NCI-H345 treated with DMSO at 0.1 percent for 48 hours (cell line): ENCODE measurements around the gene IRF3.

ENCODE experiments used
- DNase-seq: peaks from one replicate; lab custom pipeline; 2025; ENCODE audit not compliant: unreplicated experiment; lab: John Stamatoyannopoulos, UW

Gene IRF3, protein sequence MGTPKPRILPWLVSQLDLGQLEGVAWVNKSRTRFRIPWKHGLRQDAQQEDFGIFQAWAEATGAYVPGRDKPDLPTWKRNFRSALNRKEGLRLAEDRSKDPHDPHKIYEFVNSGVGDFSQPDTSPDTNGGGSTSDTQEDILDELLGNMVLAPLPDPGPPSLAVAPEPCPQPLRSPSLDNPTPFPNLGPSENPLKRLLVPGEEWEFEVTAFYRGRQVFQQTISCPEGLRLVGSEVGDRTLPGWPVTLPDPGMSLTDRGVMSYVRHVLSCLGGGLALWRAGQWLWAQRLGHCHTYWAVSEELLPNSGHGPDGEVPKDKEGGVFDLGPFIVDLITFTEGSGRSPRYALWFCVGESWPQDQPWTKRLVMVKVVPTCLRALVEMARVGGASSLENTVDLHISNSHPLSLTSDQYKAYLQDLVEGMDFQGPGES

DNA sequence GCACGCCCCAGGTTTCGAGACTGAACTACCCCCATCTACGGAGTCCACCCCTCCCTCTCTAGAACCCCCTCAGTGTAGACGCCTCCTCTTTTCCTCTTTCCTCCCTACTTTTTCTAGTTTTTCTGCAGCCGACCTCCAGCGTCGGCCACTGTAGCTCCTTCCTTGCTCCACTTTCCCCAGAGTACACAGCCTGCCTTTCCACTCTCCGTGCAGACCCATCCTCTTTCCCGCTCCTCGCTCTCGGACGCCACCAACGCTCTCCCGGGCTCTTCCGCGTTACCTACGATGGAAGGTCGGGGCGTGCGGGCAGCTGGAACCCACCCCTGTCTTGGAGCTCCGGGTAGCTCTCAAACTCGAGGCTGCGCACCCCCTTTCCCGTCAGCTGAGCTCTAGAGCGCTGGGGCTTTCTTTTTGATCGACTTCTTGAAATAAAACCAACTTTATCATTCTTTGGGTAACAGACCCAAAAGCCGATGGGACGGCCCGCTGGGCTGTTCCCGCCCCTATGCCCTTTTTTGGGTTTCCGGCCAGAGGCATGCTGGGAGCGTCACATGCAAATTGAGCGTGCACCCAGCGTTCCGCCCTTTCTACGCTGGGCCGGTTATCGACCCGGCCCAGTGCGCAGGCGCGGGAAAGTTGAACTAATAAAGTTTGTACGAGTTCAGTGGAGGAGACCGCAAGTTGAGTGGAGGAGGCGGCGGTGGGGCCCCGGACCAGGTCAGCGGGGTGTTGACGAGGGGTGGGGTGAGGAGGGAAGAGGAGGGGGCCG, at the start of gene IRF3, which contains the start of gene BCL2L12:
Gene IRF3, minus strand, starts transcription at position 507 of the 769 bp plus-strand sequence. CDS start 1,019 bp downstream, outside the sequence.
Gene BCL2L12, plus strand, starts transcription at position 583 of the 769 bp plus-strand sequence. CDS start 760 bp downstream, outside the sequence.
- DNase-seq = peak; percentile 77

DNA sequence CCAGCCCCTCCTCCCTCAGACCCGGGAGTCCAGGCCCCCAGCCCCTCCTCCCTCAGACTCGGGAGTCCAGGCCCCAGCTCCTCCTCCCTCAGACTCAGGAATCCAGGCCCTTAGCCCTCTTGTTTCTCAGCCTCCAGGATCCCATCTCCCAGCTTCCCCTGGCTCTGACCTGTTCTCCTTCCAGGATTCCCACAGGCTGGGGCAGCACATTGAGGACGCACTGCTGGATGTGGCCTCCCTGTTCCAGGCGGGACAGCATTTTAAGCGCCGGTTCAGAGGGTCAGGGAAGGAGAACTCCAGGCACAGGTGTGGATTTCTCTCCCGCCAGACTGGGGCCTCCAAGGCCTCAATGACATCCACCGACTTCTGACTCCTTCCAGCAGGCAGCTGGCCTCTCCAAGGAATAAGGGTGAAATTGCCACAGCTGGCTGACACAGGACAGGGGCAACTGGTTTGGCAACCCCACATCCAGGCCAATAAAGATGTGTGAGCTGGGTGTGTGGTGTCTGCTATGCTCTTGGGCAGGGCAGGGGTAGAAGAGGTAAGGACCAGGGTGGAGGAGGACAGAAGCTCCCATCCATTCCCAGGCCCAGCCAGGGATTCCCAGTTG, 47.7 kb upstream of the IRF3 start:
- DNase-seq = no peak

DNA sequence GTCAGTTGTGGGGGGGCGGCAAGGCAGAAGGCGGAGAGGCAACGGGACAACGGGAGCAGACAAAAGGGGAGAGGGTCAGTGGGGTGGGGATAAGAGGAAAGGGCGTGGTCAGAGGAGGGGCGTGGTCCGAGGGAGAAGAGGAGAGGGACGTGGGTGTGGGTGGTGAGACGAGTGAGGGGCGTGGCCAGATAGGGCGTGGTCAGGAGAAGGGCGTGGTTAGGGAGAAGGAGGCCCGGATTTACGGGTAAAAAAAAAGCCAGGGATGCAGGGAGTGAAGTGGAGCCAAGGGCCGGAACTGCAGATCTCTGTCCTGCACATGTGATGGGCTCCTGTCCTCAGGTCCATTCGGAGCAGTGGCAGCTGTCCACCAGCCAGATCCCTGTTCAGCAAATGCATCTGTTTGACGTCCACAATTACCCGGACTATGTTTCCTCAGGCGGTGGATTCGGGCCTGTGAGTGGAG, 46.8 kb upstream of the IRF3 start:
- no peak for DNase-seq

DNA sequence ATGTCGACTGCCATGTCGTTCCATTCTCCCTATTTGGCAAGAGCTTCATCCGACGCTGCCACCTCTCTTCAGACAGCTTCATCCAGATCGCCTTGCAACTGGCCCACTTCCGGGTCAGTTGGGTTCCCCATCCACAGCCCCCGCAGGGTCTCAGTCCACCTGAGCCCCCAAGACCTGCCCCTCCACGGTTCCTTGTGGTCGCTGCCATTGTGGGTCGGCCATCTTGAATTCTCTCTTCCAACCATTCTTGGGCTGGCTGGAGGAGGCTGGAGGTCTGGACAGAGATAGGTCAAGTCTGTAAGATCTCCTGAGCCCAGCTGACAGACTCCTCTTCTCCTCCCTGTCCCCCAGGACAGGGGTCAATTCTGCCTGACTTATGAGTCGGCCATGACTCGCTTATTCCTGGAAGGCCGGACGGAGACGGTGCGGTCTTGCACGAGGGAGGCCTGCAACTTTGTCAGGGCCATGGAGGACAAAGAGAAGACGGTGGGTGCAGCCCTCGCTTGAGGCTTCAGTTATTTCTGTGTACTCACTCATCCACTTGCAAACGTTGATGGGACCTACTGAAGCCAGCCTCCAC, 44.8 kb upstream of the IRF3 start:
- DNase-seq = no peak

DNA sequence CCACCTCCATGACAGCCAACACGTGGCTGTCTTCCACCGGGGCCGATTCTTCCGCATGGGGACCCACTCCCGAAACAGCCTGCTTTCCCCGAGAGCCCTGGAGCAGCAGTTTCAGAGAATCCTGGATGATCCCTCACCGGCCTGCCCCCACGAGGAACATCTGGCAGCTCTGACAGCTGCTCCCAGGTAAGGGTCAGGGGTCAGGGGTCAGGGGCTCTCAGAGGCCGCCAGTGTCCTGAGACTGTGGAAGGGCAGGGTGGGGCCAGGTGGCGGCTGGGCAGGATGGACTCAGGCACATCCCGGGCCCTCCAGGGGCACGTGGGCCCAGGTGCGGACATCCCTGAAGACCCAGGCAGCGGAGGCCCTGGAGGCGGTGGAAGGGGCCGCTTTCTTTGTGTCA, 40.3 kb upstream of the IRF3 start:
- no peak for DNase-seq

DNA sequence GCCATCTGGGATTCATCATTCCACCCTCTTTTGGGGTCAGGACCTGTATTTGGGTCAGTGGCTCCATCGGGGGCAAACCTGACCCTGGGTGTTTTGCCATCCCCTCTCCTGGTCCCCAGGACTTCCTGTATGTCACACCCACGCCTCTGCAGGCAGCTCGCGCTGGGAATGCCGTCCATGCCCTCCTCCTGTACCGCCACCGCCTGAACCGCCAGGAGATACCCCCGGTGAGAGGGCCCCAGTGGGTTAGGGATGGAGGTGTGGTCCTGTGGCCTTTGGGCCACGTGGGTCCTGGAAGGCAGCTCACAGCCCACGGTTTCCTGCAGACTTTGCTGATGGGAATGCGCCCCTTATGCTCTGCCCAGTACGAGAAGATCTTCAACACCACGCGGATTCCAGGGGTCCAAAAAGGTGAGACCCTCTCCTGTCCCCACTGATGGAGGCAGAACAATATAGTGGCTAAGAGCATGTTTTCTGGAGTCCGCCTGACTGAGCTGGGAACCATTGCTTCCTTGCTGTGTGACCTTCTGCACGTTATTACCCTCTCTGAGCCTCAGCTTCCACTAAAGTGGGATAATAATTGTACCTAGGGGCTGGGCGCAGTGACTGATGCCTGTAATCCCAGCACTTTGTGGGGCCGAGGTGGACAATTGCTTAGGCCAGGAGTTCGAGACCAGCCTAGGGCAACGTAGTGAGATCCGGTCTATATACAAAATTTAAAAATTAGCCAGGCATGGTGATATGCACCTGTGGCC, 39.4 kb upstream of the IRF3 start:
- no peak for DNase-seq

DNA sequence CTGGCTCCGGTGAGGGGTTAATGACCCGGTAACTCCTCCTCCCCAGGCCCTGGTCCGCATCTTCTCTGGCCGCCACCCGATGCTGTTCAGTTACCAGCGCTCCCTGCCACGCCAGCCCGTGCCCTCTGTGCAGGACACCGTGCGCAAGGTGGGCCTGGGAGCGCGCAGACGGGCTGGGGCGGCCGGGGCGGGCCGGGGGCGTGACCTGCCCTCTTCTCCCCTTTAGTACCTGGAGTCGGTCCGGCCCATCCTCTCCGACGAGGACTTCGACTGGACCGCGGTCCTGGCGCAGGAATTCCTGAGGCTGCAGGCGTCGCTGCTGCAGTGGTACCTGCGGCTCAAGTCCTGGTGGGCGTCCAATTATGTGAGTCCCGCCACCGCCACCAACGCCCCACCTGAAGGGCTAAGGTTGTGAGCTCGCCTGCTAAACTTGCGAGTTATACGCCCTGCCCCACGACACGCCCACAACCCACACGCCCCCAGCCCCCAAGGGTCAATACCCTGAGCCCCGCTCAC, 35.7 kb upstream of the IRF3 start:
- no peak for DNase-seq

DNA sequence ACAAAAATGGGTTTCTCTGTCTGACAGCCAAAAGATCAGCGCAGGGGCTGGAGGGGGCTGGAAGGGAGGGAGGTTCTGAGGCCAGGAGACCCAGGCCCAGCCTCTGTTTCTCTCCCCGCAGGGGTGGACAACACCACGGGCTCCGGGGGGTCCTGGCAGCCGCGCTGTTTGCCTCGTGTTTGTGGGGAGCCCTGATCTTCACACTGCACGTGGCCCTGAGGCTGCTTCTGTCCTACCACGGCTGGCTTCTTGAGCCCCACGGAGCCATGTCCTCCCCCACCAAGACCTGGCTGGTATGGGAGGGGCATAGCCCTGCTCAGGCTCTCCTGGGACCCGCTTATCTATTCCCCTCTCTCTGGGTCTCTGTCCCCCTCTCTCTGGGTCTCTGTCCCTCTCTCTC, 34.9 kb upstream of the IRF3 start:
- DNase-seq = no peak

DNA sequence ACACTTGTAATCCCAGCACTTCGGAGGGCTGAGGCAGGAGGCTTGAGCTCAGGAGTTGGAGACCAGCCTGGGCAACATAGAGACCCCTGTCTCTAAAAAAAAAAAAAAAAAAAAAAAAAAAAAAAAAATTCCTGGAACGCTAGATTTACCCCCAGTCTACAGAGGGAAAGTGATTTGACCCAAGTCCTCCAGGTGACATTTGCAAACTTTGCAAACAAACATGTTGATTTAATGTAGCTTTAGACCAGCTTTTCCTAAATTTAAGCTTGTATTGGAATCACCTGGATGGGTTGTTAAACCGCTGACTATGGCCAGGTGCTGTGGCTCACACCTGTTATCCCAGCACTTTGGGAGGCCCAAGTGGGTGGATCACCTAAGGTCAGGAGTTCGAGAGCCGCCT, 33.7 kb upstream of the IRF3 start:
- no peak for DNase-seq

DNA sequence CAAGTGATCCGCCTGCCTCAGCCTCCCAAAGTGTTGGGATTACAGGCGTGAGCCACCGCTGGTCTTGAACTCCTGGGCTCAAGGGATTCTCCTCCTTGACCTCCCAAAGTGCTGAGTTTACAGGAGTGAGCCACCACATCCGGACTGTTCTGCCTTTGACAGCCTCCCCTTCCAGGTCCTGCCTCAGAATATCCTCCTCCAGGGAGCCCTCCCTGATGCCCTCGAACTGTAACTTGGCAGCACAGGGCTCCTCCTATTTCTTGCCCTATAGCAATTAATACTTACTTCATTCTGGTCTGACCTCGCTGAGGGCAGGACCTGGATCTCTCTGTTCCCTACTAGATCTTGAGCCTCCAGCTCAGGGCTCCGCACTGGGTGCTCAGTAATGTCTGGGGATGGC, 31.2 kb upstream of the IRF3 start:
- no peak for DNase-seq

DNA sequence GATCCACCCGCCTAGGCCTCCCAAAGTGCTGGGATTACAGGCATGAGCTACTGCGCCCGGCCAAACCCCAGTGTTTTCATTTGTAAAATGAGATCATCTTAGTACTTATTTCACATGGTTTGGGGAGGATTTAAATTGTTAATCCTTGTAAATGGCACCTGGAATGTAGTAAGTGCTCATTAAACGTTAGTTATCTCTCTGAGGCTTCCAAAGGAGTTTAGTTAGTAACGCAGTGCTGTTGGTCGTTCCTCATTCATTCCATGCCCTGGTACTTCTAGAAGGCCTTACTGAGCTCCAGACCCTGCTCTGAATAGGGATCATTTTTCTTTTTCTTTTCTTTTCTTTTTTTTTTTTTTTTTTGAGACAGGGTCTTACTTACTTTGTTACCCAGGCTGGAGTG, 30.5 kb upstream of the IRF3 start:
- DNase-seq = no peak

DNA sequence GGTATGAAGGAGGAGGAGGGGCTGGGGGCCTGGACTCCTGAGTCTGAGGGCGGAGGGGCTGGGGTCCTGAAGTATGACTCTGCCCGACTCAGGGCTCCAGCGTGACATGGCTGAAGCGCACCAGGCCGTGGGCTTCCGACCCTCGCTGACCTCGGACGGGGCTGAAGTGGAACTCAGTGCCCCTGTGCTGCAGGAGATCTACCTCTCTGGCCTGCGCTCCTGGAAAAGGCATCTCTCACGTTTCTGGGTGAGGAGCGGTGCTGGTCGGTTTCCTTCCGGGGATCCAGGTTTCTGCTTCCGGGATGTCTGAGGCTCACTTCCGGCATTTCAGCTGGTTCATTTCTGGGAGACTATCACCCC, 26.5 kb upstream of the IRF3 start:
- no peak for DNase-seq

DNA sequence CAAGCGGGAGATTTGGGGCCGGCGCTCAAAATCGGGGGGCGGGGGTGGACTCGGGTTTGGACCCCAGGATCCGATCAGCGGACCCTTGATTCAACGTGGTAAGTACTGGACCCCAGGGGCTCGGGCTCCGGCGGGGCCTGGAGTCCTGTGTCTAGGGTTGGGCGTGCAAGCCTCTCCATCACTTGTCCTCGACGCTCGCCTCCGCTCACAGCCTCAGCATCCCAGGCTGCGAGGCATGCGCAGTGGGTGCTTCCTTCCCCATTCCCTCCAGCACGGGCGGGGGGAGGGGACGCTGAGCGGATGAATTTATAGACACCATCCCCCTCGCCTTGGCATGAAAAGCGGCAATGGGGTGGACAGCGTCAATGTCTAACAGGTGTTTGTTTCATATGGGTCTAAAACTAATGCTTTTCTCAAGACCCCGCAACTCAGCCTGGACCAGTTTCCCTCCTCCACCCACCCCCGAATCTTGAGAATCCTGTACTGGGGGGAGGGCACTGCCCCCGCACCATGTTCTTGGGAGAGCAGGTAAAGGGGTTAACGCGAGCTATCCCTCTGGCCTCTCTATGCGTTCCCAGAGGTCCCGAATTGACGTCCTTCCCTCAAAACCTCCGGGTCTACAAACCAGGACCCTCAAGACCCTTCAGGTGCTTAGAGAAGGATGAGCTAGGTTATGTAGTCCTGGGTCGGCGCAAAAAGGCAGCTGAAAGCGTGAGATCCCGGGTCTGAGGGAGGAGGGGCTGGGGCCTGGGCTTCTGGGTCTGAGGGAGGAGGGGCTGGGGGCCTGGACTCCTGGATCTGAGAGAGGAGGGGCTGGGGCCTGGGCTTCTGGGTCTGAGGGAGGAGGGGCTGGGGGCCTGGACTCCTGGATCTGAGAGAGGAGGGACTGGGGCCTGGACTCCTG, 25.8 kb upstream of the IRF3 start:
- DNase-seq = peak; percentile 48

DNA sequence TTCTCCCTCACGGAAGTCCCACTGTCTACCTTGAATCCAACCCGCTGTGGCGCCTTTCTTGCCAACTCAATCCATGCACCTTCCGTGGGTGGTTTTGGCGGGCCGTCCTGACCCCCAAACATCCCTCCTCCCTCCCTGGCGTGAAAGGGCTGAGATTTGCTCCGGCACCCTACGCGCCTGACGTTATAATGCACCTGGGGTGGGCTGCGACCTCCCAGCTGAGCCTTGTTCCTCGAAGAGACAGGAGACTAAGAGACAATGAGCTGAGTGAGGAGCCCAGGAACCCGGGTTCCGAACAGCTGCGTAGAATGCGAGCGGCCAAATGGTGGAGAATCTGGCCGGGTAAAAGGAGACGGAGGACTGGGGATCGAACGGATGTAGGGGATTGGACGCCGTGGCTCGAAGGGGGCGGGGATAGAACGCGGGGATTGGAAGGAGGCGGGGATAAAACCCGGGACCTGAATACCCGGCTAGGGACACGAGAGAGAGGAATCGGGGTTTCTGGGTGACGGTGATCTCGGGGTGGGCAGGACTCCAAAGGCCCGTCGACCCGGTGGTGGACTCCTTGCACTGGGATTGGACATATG, 25.1 kb upstream of the IRF3 start, which contains the start of gene CPT1C:
Gene CPT1C, plus strand, starts transcription at position 461 of the 587 bp plus-strand sequence. CDS start 1,137 bp downstream, outside the sequence.
- peak; percentile 60 for DNase-seq

DNA sequence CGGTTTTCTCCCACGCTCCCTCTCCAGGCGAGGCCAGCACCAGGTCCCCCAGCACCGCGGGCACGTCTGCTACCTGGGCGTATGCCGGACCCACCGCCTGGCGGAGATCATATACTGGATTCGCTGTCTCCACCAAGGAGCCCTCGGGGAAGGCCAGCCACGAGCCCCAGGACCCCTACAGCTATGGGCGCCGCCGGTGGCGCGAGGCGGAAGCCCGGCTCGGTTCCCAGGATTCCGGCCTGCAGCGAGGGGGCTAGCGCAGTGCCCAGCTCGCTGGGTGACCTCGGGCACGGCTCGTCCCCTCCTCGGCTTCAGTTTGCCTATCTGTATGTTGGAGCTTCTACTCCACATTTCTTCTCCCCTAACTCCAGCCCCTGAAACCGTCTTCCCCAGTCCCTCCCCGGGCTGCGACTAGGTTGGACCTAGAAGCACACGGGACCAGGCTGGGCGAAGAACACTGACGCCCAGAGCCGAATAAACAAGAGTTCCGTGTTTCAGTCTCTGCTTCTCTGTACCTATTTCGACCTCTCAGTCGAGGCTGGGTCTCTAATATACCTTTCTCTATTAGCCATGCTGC, 24.5 kb upstream of the IRF3 start:
- DNase-seq = no peak

DNA sequence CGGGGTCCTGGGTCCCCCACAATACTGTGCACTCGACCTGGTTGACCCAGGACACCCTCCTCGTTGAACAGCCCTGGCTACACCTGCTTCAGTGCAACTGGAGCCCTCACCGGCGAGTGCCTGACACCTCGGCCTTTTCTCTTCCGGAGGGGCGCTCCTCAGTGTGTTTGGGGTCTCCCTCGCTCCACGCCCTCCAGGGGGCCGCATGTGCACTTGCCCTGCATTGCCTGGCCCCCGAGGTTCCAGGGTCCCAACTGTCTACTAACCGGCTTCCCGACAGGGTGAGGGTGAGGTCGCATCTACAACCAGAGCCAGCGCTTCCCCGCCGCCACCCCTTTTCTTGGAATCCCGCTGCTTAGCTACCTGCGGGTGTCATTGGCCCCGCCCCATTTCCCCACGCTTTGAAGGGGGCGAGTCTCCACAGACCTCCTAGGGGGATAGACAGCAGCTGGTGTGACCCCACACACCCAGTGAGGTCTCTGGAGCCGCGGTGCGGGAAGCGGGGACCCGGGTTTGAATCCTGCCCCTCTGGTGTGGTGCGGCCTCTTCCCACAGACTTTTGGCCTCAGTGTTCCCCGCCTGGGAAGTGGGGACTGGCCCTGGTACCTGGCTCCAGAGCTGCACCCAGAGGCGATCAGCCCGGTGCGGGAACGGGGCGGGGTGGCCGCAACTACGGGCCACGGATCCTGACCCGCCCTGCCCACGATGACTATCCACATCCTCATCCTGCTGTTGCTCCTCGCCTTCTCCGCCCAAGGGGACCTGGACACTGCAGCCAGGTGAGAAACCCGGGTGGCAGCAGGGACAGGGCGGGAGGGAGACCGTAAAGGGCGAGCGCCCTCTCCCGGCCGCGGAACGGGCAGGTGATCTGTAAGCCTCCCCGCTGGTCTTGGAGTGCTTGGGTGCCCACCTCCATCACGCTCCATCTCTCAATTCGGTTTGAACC, 23.7 kb upstream of the IRF3 start, which contains the start of gene ADM5:
Gene ADM5, plus strand, starts transcription at position 462 of the 946 bp plus-strand sequence. Its CDS starts 244 bp downstream, at position 706.
- DNase-seq = peak; percentile 30

DNA sequence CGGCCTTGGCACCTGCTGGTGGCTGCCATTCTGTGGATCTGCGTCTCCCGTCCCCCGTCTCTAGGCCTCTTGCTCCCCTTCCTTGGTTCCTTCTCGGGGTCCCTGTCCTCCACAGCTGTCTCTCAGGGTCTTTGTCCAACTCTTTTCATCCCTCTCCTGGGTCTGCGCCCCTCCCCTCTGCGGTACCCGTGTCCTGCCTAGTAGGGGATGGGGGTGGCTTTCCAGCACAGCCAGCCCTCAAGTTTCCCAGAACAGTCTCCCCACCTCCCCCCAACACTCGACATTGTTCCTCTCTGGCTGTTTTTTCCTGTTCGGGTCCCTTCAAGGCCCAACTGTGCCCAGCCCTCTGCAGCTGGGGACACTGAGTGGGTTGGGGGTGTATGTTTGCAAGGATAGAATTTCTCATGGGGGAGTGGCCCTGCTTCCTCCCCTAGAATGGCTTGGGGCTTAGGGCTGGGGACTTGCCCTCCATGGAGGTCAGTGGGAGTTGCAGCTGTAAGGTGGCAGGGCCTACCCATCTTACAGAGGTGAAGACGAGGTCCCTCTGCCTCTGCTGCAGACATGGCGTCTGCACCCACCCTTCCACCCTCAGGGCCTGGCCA, 23.0 kb upstream of the IRF3 start:
- DNase-seq = no peak
